ENCODE measurements around the gene LRRC32. TPM values are rescaled to one million over a fixed set of nuclear protein-coding genes. Genes with fewer than 3 reads are reported as not detected.

Gene LRRC32
- total and polyA plus RNA-seq, 2 experiments from 2014 or later, result 4.0 to 7.9 TPM

GRCh38 chr11:76701294-76702040 is 30.9 kb upstream of the LRRC32 start:
- in situ Hi-C loops (cut with MboI), result no loop called here
- no peaks in the 10 kb centered on the region for H3K79me2 ChIP-seq (ENCODE audit: insufficient read depth)
- H4K20me1 ChIP-seq (ENCODE audit: insufficient read depth), result no peaks in the 10 kb centered on the region
- no peaks in the 10 kb centered on the region for H3K36me3 ChIP-seq (ENCODE audit: low read depth)
- H3F3A ChIP-seq (ENCODE audit: insufficient read depth), result peaks cover 25% of the 10 kb centered on the region
- no peak overlapping the region for H2AFZ ChIP-seq
- no peak for TF ChIP-seq EZH2phosphoT487 (IDR thresholded peaks at IDR 0.05; ENCODE audit: insufficient read depth, low read depth)
- no peak for TF ChIP-seq EZH2 (IDR thresholded peaks at IDR 0.05; ENCODE audit: insufficient read depth, poor library complexity, severe bottlenecking)
- no peak overlapping the region for H3K27ac ChIP-seq
- H3K4me3 ChIP-seq, result no peak overlapping the region
- 34 to 41% methylated on average over 7 of the region's 7 CpGs for WGBS, 2 experiments (ENCODE audit: low coverage in 1 of 2, low lambda C conversion rate in 2 of 2, missing lambda C conversion rate in 2 of 2)
- H3K9me3 ChIP-seq (ENCODE audit: low read depth), result no peaks in the 10 kb centered on the region
- H3K9ac ChIP-seq, result no peak overlapping the region
- peak; percentile 84 for DNase-seq
- peaks cover 27% of the 10 kb centered on the region for H3K4me1 ChIP-seq (ENCODE audit: insufficient read depth)
- H3K4me2 ChIP-seq (ENCODE audit: unreplicated experiment), result peak overlapping the region; percentile 61
- H3K9me2 ChIP-seq (ENCODE audit: insufficient read depth), result no peaks in the 10 kb centered on the region
- no peaks in the 10 kb centered on the region for H3K27me3 ChIP-seq (replicated peaks; ENCODE audit: insufficient read depth)

- Histone ChIP-seq H4K20me1 (ENCODE audit: insufficient read depth) (no peaks in the 10 kb centered on the region), H3K9me3 (ENCODE audit: low read depth) (no peaks in the 10 kb centered on the region), H3F3A (ENCODE audit: insufficient read depth) (peaks cover 25% of the 10 kb centered on the region), H3K9me2 (ENCODE audit: insufficient read depth) (no peaks in the 10 kb centered on the region), H3K9ac (no peak overlapping the region), H3K27ac (0 out of 2 replicates have a peak overlapping the region, but pooled peaks have one; percentile 16), H3K27me3 (replicated peaks; ENCODE audit: insufficient read depth) (no peaks in the 10 kb centered on the region), H3K4me1 (ENCODE audit: insufficient read depth) (peaks cover 27% of the 10 kb centered on the region), H3K36me3 (ENCODE audit: low read depth) (no peaks in the 10 kb centered on the region), H3K4me3 (no peak overlapping the region), H3K4me2 (ENCODE audit: unreplicated experiment) (peak overlapping the region; percentile 50), H2AFZ (no peak overlapping the region), H3K79me2 (ENCODE audit: insufficient read depth) (no peaks in the 10 kb centered on the region)
- TF ChIP-seq EZH2 (IDR thresholded peaks at IDR 0.05; ENCODE audit: insufficient read depth, poor library complexity, severe bottlenecking), result no peak
- TF ChIP-seq EZH2phosphoT487 (IDR thresholded peaks at IDR 0.05; ENCODE audit: insufficient read depth, low read depth), result peak; percentile 76; the same call in 1 of the 2 replicates
- in situ Hi-C loops (cut with MboI), result no loop called here
- DNase-seq, result peak; percentile 99
- WGBS, 2 experiments (ENCODE audit: low coverage in 1 of 2, low lambda C conversion rate in 2 of 2, missing lambda C conversion rate in 2 of 2), result 27 to 33% methylated on average over 16 of the region's 16 CpGs
Measured at GRCh38 chr11:76700177-76701100, 29.9 kb upstream of the LRRC32 start.

GRCh38 chr11:76699451-76700091 is 29.0 kb upstream of the LRRC32 start:
- H4K20me1 ChIP-seq (ENCODE audit: insufficient read depth), result no peaks in the 10 kb centered on the region
- no peaks in the 10 kb centered on the region for H3K27me3 ChIP-seq (replicated peaks; ENCODE audit: insufficient read depth)
- H3K27ac ChIP-seq, result no peak overlapping the region
- no peaks in the 10 kb centered on the region for H3K79me2 ChIP-seq (ENCODE audit: insufficient read depth)
- no peaks in the 10 kb centered on the region for H3K9me3 ChIP-seq (ENCODE audit: low read depth)
- in situ Hi-C loops (cut with MboI), result no loop called here
- no peak overlapping the region for H2AFZ ChIP-seq
- H3K4me2 ChIP-seq (ENCODE audit: unreplicated experiment), result peak overlapping the region; percentile 15
- H3K9me2 ChIP-seq (ENCODE audit: insufficient read depth), result no peaks in the 10 kb centered on the region
- H3F3A ChIP-seq (ENCODE audit: insufficient read depth), result peaks cover 25% of the 10 kb centered on the region
- H3K9ac ChIP-seq, result no peak overlapping the region
- no peak for TF ChIP-seq EZH2phosphoT487 (IDR thresholded peaks at IDR 0.05; ENCODE audit: insufficient read depth, low read depth)
- TF ChIP-seq EZH2 (IDR thresholded peaks at IDR 0.05; ENCODE audit: insufficient read depth, poor library complexity, severe bottlenecking), result no peak
- no peak overlapping the region for H3K4me3 ChIP-seq
- peak; percentile 35 for DNase-seq
- H3K4me1 ChIP-seq (ENCODE audit: insufficient read depth), result peaks cover 27% of the 10 kb centered on the region
- no peaks in the 10 kb centered on the region for H3K36me3 ChIP-seq (ENCODE audit: low read depth)
- WGBS, 2 experiments (ENCODE audit: low coverage in 1 of 2, low lambda C conversion rate in 2 of 2, missing lambda C conversion rate in 2 of 2), result 67 to 73% methylated on average over 3 of the region's 3 CpGs

All from GM23248 (cell line).